SK-N-SH treated with all-trans-retinoic acid at 6 μM for 48 hours (cell line): ENCODE measurements around the gene PLA1A.
"Not testable (repeated sequence)": the region's sequence is repeated elsewhere in the genome, so short reads cannot be mapped to it uniquely, and the experiment has no call there.

Experiments
- ATAC-seq: fragments of 200-7000 bp; cut with Tn5 transposase; 3 replicates; pipeline ENCODE4 v1.9.1; 2020; ENCODE audit warnings: mild to moderate bottlenecking, moderate library complexity
- ARNTL ChIP-seq: fragments of 450-650 bp; formaldehyde crosslinking; IDR thresholded peaks from 2 replicates; pipeline ENCODE4 v1.5.0; 2020; ENCODE audit warnings: low read depth, mild to moderate bottlenecking, moderate library complexity, borderline replicate concordance
- BACH2 ChIP-seq: fragments of 250-450 bp; sonication (Bioruptor Pico); IDR thresholded peaks from 2 replicates; pipeline ENCODE4 v1.9.0; 2021; ENCODE audit warnings: mild to moderate bottlenecking, borderline replicate concordance
- CREB5 ChIP-seq: fragments of 250-450 bp; sonication (Bioruptor Pico); IDR thresholded peaks from 2 replicates; pipeline ENCODE4 v1.5.1; 2020; ENCODE audit warnings: low read depth, mild to moderate bottlenecking, moderate library complexity
- CSDC2 ChIP-seq: fragments of 250-450 bp; sonication (Bioruptor Pico); IDR thresholded peaks from 2 replicates; pipeline ENCODE4 v1.5.0; 2020; ENCODE audit warnings: mild to moderate bottlenecking, moderate library complexity
- ESRRG ChIP-seq: fragments of 250-450 bp; sonication (Bioruptor Pico); IDR thresholded peaks from 2 replicates; pipeline ENCODE4 v1.6.1; 2021; ENCODE audit warnings: mild to moderate bottlenecking
- GLIS3 ChIP-seq: fragments of 250-450 bp; sonication (Bioruptor Pico); IDR thresholded peaks from 2 replicates; pipeline ENCODE4 v1.5.0; 2020; ENCODE audit warnings: mild to moderate bottlenecking, moderate library complexity
- ISL1 ChIP-seq: fragments of 250-450 bp; sonication (Bioruptor Pico); IDR thresholded peaks from 2 replicates; pipeline ENCODE4 v2.1.2; 2022; ENCODE audit warnings: mild to moderate bottlenecking, moderate library complexity
- OSR1 ChIP-seq: fragments of 250-450 bp; sonication (Bioruptor Pico); IDR thresholded peaks from 2 replicates; pipeline ENCODE4 v1.8.0; 2022; ENCODE audit warnings: moderate library complexity, mild to moderate bottlenecking, inconsistent platforms
- POU6F1 ChIP-seq: fragments of 250-450 bp; sonication (Bioruptor Pico); IDR thresholded peaks from 2 replicates; pipeline ENCODE4 v1.8.0; 2021; ENCODE audit warnings: low read depth, mild to moderate bottlenecking, moderate library complexity, borderline replicate concordance
- PPARA ChIP-seq: fragments of 250-450 bp; sonication (Bioruptor Pico); IDR thresholded peaks from 2 replicates; pipeline ENCODE4 v1.5.0; 2020; ENCODE audit warnings: mild to moderate bottlenecking, borderline replicate concordance
- RARB ChIP-seq: fragments of 250-450 bp; sonication (Bioruptor Pico); IDR thresholded peaks from 2 replicates; pipeline ENCODE4 v1.8.0; 2021; ENCODE audit warnings: mild to moderate bottlenecking, moderate library complexity
- SNAI2 ChIP-seq: fragments of 250-450 bp; sonication (Bioruptor Pico); IDR thresholded peaks from 2 replicates; pipeline ENCODE4 v1.5.0; 2020; ENCODE audit warnings: mild to moderate bottlenecking, moderate library complexity
- TCF4 ChIP-seq: fragments of 250-450 bp; sonication (Bioruptor Pico); IDR thresholded peaks from 2 replicates; pipeline ENCODE4 v1.8.0; 2021; ENCODE audit warnings: mild to moderate bottlenecking, moderate library complexity, borderline replicate concordance
- TOX ChIP-seq: fragments of 250-450 bp; sonication (Bioruptor Pico); IDR thresholded peaks from 2 replicates; pipeline ENCODE4 v1.8.0; 2021; ENCODE audit warnings: mild to moderate bottlenecking, moderate library complexity, borderline replicate concordance
- ZC3H10 ChIP-seq: fragments of 250-450 bp; sonication (Bioruptor Pico); IDR thresholded peaks from 2 replicates; pipeline ENCODE4 v1.5.1; 2021; ENCODE audit warnings: mild to moderate bottlenecking, moderate library complexity
- ZFP3 ChIP-seq: fragments of 250-450 bp; sonication (Bioruptor Pico); IDR thresholded peaks from 2 replicates; pipeline ENCODE4 v1.5.0; 2020; ENCODE audit warnings: mild to moderate bottlenecking, moderate library complexity
- ZNF565 ChIP-seq: fragments of 450-650 bp; formaldehyde crosslinking; conservative IDR thresholded peaks from 2 replicates; pipeline ENCODE4 v1.5.0; 2020; ENCODE audit warnings: low read depth, mild to moderate bottlenecking, moderate library complexity
- ZNF70 ChIP-seq: fragments of 450-650 bp; formaldehyde crosslinking; IDR thresholded peaks from 2 replicates; pipeline ENCODE4 v1.5.0; 2020; ENCODE audit warnings: mild to moderate bottlenecking, moderate library complexity
- ZNF8 ChIP-seq: fragments of 450-650 bp; formaldehyde crosslinking; IDR thresholded peaks from 2 replicates; pipeline ENCODE4 v1.5.0; 2020; ENCODE audit warnings: mild to moderate bottlenecking, moderate library complexity
- TF ChIP-seq, protein P1 (sequence below): fragments of 250-450 bp; sonication (Bioruptor Pico); IDR thresholded peaks from 2 replicates; pipeline ENCODE4 v1.8.0; 2020; ENCODE audit warnings: mild to moderate bottlenecking, moderate library complexity, borderline replicate concordance
- TF ChIP-seq, protein P2 (sequence below): fragments of 250-450 bp; sonication (Bioruptor Pico); IDR thresholded peaks from 2 replicates; pipeline ENCODE4 v1.5.1; 2021; ENCODE audit warnings: mild to moderate bottlenecking, moderate library complexity
- TF ChIP-seq, protein P3 (sequence below): fragments of 250-450 bp; sonication (Bioruptor Pico); IDR thresholded peaks from 2 replicates; pipeline ENCODE4 v1.5.0; 2020; ENCODE audit warnings: mild to moderate bottlenecking, moderate library complexity

The PLA1A gene

GRCh38 chr3:119563334-119563733, 34.4 kb upstream of the PLA1A start:
- ATAC-seq = not testable (repeated sequence)

GRCh38 chr3:119569156-119569555, 28.5 kb upstream of the PLA1A start:
- no peak for ATAC-seq
- no peak for TF ChIP-seq TCF4 (CRISPR knock-in tag)
- no peak for TF ChIP-seq RARB (CRISPR knock-in tag)
- TF ChIP-seq ZNF8 (CRISPR knock-in tag) = no peak
- no peak for TF ChIP-seq PPARA
- TF ChIP-seq CREB5 (CRISPR knock-in tag) = no peak
- TF ChIP-seq POU6F1 (CRISPR knock-in tag) = no peak
- TF ChIP-seq, all 23 proteins: peak for 0

More at GRCh38 chr3:119563334-119563733, 34.4 kb upstream of the PLA1A start:
- peak; percentile 77 for TF ChIP-seq ZNF8 (CRISPR knock-in tag)

DNA sequence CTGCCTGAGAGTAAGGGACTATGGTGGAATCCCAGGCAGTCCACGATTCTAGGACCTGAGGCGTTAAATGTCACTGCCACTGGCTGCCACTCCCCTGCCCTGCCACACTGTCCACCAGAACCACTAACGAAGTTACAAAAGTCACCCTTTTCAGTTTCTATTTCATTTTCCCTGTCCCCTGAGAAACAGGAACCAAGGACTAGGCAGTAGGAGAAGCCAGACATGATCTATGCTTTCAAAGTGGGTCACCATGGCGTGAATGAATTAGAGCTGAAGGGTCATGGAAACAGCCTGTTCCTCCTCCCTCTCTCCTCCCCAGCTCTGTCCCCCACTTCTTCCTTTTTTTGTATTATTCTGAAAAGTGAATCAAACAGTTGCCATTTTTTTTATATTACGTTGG, 27.5 kb upstream of the PLA1A start:
- no peak for ATAC-seq

GRCh38 chr3:119571230-119571629, 26.5 kb upstream of the PLA1A start:
- no peak for ATAC-seq
- TF ChIP-seq ZNF565 (no peak), ZC3H10 (CRISPR knock-in tag) (no peak), RARB (CRISPR knock-in tag) (no peak), ISL1 (CRISPR knock-in tag) (no peak), OSR1 (CRISPR knock-in tag) (no peak), CREB5 (CRISPR knock-in tag) (no peak), ZNF8 (CRISPR knock-in tag) (no peak), GLIS3 (no peak), CSDC2 (CRISPR knock-in tag) (no peak), ESRRG (CRISPR knock-in tag) (no peak), SNAI2 (no peak), TOX (CRISPR knock-in tag) (no peak), BACH2 (CRISPR knock-in tag) (no peak), PPARA (no peak), ZFP3 (CRISPR knock-in tag) (no peak), ZNF70 (CRISPR knock-in tag) (no peak), ARNTL (no peak)
- TF ChIP-seq, protein P1, sequence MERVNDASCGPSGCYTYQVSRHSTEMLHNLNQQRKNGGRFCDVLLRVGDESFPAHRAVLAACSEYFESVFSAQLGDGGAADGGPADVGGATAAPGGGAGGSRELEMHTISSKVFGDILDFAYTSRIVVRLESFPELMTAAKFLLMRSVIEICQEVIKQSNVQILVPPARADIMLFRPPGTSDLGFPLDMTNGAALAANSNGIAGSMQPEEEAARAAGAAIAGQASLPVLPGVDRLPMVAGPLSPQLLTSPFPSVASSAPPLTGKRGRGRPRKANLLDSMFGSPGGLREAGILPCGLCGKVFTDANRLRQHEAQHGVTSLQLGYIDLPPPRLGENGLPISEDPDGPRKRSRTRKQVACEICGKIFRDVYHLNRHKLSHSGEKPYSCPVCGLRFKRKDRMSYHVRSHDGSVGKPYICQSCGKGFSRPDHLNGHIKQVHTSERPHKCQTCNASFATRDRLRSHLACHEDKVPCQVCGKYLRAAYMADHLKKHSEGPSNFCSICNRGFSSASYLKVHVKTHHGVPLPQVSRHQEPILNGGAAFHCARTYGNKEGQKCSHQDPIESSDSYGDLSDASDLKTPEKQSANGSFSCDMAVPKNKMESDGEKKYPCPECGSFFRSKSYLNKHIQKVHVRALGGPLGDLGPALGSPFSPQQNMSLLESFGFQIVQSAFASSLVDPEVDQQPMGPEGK (CRISPR knock-in tag) = no peak
- TF ChIP-seq, protein P2, sequence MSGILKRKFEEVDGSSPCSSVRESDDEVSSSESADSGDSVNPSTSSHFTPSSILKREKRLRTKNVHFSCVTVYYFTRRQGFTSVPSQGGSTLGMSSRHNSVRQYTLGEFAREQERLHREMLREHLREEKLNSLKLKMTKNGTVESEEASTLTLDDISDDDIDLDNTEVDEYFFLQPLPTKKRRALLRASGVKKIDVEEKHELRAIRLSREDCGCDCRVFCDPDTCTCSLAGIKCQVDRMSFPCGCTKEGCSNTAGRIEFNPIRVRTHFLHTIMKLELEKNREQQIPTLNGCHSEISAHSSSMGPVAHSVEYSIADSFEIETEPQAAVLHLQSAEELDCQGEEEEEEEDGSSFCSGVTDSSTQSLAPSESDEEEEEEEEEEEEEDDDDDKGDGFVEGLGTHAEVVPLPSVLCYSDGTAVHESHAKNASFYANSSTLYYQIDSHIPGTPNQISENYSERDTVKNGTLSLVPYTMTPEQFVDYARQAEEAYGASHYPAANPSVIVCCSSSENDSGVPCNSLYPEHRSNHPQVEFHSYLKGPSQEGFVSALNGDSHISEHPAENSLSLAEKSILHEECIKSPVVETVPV (CRISPR knock-in tag) = no peak

More for the DNA sequence above, 27.5 kb upstream of the PLA1A start:
- TF ChIP-seq, protein P3, sequence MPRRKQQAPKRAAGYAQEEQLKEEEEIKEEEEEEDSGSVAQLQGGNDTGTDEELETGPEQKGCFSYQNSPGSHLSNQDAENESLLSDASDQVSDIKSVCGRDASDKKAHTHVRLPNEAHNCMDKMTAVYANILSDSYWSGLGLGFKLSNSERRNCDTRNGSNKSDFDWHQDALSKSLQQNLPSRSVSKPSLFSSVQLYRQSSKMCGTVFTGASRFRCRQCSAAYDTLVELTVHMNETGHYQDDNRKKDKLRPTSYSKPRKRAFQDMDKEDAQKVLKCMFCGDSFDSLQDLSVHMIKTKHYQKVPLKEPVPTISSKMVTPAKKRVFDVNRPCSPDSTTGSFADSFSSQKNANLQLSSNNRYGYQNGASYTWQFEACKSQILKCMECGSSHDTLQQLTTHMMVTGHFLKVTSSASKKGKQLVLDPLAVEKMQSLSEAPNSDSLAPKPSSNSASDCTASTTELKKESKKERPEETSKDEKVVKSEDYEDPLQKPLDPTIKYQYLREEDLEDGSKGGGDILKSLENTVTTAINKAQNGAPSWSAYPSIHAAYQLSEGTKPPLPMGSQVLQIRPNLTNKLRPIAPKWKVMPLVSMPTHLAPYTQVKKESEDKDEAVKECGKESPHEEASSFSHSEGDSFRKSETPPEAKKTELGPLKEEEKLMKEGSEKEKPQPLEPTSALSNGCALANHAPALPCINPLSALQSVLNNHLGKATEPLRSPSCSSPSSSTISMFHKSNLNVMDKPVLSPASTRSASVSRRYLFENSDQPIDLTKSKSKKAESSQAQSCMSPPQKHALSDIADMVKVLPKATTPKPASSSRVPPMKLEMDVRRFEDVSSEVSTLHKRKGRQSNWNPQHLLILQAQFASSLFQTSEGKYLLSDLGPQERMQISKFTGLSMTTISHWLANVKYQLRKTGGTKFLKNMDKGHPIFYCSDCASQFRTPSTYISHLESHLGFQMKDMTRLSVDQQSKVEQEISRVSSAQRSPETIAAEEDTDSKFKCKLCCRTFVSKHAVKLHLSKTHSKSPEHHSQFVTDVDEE = no peak
- TF ChIP-seq ZC3H10 (CRISPR knock-in tag) (no peak), BACH2 (CRISPR knock-in tag) (no peak), OSR1 (CRISPR knock-in tag) (no peak)
